AG10803 (cell line): Measurements from ENCODE around the gene HTR7.

Experiments used
- DNase-seq: peaks from one replicate; pipeline ENCODE4 v3.0.0; 2010; ENCODE audit warnings: low read depth
- H3K4me3 ChIP-seq: 2 replicates; pipeline ENCODE4 v1.5.1; 2011; ENCODE audit warnings: mild to moderate bottlenecking, low read length, control low read depth
- CTCF ChIP-seq: conservative IDR thresholded peaks from 2 replicates; pipeline ENCODE4 v1.5.1; 2011; ENCODE audit warnings: mild to moderate bottlenecking, low read length, control low read depth, inconsistent platforms

The HTR7 gene

GRCh38 chr10:90695915-90696676 lies 161.7 kb downstream of the HTR7 start:
- no peak for DNase-seq
- no peak for TF ChIP-seq CTCF
- no peak overlapping the region for H3K4me3 ChIP-seq
